Large intestine (tissue), 3 donors: ENCODE results near the gene C1QTNF2. TPM values are rescaled to one million over a fixed set of nuclear protein-coding genes. Genes with fewer than 3 reads are reported as not detected.

ENCODE experiments used
- DNase-seq, 2 donors: peaks; one replicate each; pipeline versions ENCODE4 v3.0.0 to v3.0.0-alpha.2; 2013
- H3K27ac ChIP-seq: one replicate; pipeline ENCODE4 v1.5.1; 2013; ENCODE audit warnings: low read length
- H3K27me3 ChIP-seq: 2 replicates; pipeline ENCODE4 v1.6.1; 2013; ENCODE audit warnings: low read length; ENCODE audit not compliant: control insufficient read depth, insufficient read depth
- H3K36me3 ChIP-seq: 2 replicates; pipeline ENCODE4 v1.6.1; 2013; ENCODE audit warnings: low read length; ENCODE audit not compliant: control insufficient read depth, insufficient read depth
- H3K4me1 ChIP-seq: one replicate; pipeline ENCODE4 v1.6.1; 2013; ENCODE audit warnings: low read length; ENCODE audit not compliant: control insufficient read depth, insufficient read depth
- H3K4me3 ChIP-seq: one replicate; pipeline ENCODE4 v1.5.1; 2013; ENCODE audit warnings: low read length
- H3K9me3 ChIP-seq: one replicate; pipeline ENCODE4 v1.6.1; 2013; ENCODE audit warnings: mild to moderate bottlenecking, low read depth, low read length, moderate library complexity; ENCODE audit not compliant: control insufficient read depth
- WGBS: methylation state at CpG from one replicate; pipeline ENCODE4 v1.1.5; 2013; ENCODE audit warnings: low lambda C conversion rate; ENCODE audit not compliant: insufficient coverage; 5-methylcytosine and 5-hydroxymethylcytosine counted together
- polyA plus RNA-seq: library from polyadenylated mRNA; unstranded; fragments of 120-200 nt; gene quantifications from one replicate; pipeline ENCODE4 v1.2.1, GENCODE V29; 2013

Gene C1QTNF2
- polyA plus RNA-seq, 1 donor: 3.1 TPM

DNA sequence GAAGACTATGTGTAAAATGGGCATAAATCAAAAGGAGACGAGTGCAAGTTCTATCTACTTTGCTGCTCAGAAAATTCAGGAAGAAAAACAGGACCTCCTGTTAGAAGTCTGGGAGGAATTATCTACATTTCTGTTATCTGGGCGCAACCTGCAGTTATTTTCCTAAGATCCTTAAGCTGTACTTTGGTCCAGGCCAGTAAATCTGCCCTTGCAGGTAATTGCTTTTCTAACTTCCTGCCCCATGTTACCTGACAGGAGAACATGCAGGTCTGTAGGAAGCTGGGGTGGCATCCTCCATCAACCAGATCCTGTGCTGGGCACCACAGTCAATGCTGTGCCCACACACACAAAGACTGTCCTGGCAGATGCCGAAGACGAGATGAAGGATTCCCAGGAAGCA, 63.7 kb downstream of the C1QTNF2 start:
- no peaks in the 10 kb centered on the region for H3K9me3 ChIP-seq
- H3K27ac ChIP-seq: peak overlapping the region; percentile 91
- H3K36me3 ChIP-seq: peaks cover 25% of the 10 kb centered on the region
- H3K4me1 ChIP-seq: peaks cover 37% of the 10 kb centered on the region
- H3K27me3 ChIP-seq: no peaks in the 10 kb centered on the region
- no peak overlapping the region for H3K4me3 ChIP-seq
- DNase-seq: peak; percentile 76 to 91
- WGBS: no CpG with 5 or more reads among the region's 4 CpGs

DNA sequence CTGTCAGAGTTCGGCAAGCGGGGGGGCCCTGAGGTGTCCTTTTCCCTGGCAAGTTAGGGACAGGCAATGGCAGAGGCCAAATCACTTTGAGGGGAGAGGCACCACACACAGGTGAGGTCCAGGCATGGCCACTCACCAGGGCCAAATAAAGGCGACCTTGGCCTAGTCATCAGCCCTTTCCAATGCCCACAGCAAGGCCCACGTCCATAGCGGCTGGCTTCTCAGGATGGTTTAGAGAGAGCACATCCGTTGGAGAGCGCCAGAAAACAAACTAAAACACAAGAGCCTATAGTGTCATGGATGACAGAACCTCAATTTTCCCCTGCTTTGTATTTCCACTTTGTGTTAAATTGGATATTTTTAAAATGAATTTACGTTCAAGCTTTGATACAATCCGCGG, 65.1 kb downstream of the C1QTNF2 start:
- H3K27ac ChIP-seq: peak overlapping the region; percentile 91
- no peaks in the 10 kb centered on the region for H3K27me3 ChIP-seq
- H3K9me3 ChIP-seq: no peaks in the 10 kb centered on the region
- no peak overlapping the region for H3K4me3 ChIP-seq
- peaks cover 25% of the 10 kb centered on the region for H3K36me3 ChIP-seq
- no CpG with 5 or more reads among the region's 10 CpGs for whole genome bisulfite sequencing
- H3K4me1 ChIP-seq: peaks cover 33% of the 10 kb centered on the region
- no peak for DNase-seq

GRCh38 chr5:160303690-160304089, 66.7 kb downstream of the C1QTNF2 start:
- H3K9me3 ChIP-seq: no peaks in the 10 kb centered on the region
- peaks cover 13% of the 10 kb centered on the region for H3K36me3 ChIP-seq
- H3K4me1 ChIP-seq: peaks cover 33% of the 10 kb centered on the region
- H3K4me3 ChIP-seq: no peak overlapping the region
- no peak for DNase-seq
- H3K27ac ChIP-seq: no peak overlapping the region
- no peaks in the 10 kb centered on the region for H3K27me3 ChIP-seq
- no CpG with 5 or more reads among the region's 3 CpGs for WGBS

DNA sequence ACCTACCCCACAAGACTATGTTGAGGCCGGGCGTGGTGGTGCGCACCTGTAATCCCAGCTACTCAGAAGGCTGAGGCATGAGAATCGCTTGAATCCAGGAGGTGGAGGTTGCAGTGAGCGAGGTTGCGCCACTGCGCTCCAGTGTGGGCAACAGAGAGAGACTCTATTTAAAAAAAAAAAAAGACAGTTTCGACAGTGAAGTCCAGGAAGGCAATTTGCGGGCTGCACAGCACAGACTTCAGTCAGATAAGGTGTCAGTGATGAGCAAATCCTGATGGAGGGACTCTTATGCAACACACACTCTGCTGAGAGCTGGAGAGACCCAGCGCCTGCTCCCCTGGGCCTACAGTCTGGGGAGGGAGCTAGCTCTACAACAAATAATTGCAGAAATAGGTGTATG, 72.2 kb downstream of the C1QTNF2 start:
- no peaks in the 10 kb centered on the region for H3K27me3 ChIP-seq
- peak overlapping the region; percentile 70 for H3K27ac ChIP-seq
- peaks cover 5% of the 10 kb centered on the region for H3K36me3 ChIP-seq
- peaks cover 16% of the 10 kb centered on the region for H3K4me1 ChIP-seq
- no peaks in the 10 kb centered on the region for H3K9me3 ChIP-seq
- H3K4me3 ChIP-seq: no peak overlapping the region
- peak; percentile 58 to 70 for DNase-seq
- 90% methylated on average over 4 of the region's 10 CpGs for WGBS

DNA sequence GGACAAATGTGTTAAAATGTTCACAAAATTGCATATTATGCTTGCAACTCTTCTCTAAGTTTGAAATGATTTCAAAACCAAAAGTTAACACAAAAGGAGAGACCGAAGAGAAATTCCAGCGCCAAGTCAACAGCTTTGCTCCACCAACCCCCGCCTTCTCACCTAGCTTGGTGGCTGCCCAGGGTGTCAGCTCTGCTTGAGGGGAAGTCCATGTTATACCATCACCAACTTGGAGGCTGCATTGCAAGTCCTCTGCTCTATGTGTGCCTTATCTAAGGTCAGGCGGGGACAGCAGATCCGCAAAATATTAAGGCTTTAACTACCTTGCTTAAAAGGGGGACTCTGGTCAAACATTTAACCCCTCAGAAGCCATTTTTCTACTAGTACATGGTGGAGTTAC, 72.7 kb downstream of the C1QTNF2 start:
- no peaks in the 10 kb centered on the region for H3K27me3 ChIP-seq
- H3K27ac ChIP-seq: peak overlapping the region; percentile 70
- DNase-seq: no peak
- peaks cover 5% of the 10 kb centered on the region for H3K36me3 ChIP-seq
- H3K9me3 ChIP-seq: no peaks in the 10 kb centered on the region
- no peak overlapping the region for H3K4me3 ChIP-seq
- no CpG with 5 or more reads among the region's 5 CpGs for WGBS
- peaks cover 16% of the 10 kb centered on the region for H3K4me1 ChIP-seq

Other genes starting within 250 kb of the C1QTNF2 start
- gene FABP6, start 141.1 kb downstream of the C1QTNF2 start, polyA plus RNA-seq: 9.1 TPM
- 12.7 TPM for gene CCNJL, start 58.1 kb downstream of the C1QTNF2 start, polyA plus RNA-seq
- gene FAM200C, start 29.4 kb upstream of the C1QTNF2 start, polyA plus RNA-seq: 7.8 TPM
- 40.5 TPM for gene SLU7, start 48.5 kb upstream of the C1QTNF2 start, polyA plus RNA-seq
- 35.6 TPM for gene PTTG1, start 51.2 kb upstream of the C1QTNF2 start, polyA plus RNA-seq